Calu3 (cell line): Measurements from ENCODE around the gene TAGLN2. TPM values are rescaled to one million over a fixed set of nuclear protein-coding genes. Genes with fewer than 3 reads are reported as not detected.

ENCODE experiments used
- BruUV-seq: library from RNA; stranded (reverse); fragments of 400-500 nt; replicated peaks from 2 replicates; lab custom pipeline; 2021; lab: Mats Ljungman, UMichigan
- CTCF ChIA-PET: fragments of 300-600 bp; sonication (Branson Sonifier 250); formaldehyde crosslinking; loops from one replicate; lab custom pipeline; 2022; ENCODE audit warnings: antibody characterized with exemption; lab: Charles Lee
- DNase-seq: peaks from one replicate; pipeline ENCODE4 v3.0.0; 2022
- H3K27ac Mint-ChIP-seq: one replicate; pipeline ENCODE4 v1.8.0; 2022; ENCODE audit warnings: mixed read lengths; ENCODE audit not compliant: unreplicated experiment
- H3K27me3 Mint-ChIP-seq: one replicate; pipeline ENCODE4 v1.8.0; 2022; ENCODE audit warnings: mixed read lengths; ENCODE audit not compliant: unreplicated experiment
- H3K36me3 Mint-ChIP-seq: one replicate; pipeline ENCODE4 v1.8.0; 2022; ENCODE audit warnings: mild to moderate bottlenecking, moderate library complexity, mixed read lengths; ENCODE audit not compliant: insufficient read depth, unreplicated experiment
- H3K4me1 Mint-ChIP-seq: one replicate; pipeline ENCODE4 v1.8.0; 2022; ENCODE audit warnings: mild to moderate bottlenecking, low read depth, mixed read lengths; ENCODE audit not compliant: unreplicated experiment
- H3K4me3 Mint-ChIP-seq: one replicate; pipeline ENCODE4 v1.8.0; 2022; ENCODE audit warnings: mild to moderate bottlenecking, low read depth, moderate library complexity, mixed read lengths; ENCODE audit not compliant: unreplicated experiment
- H3K9me3 Mint-ChIP-seq: one replicate; pipeline ENCODE4 v1.8.0; 2022; ENCODE audit warnings: low read depth, mixed read lengths; ENCODE audit not compliant: unreplicated experiment
- CTCF ChIP-seq: fragments of 200-600 bp; IDR thresholded peaks from one replicate; pipeline ENCODE4 v1.8.0; 2022; ENCODE audit warnings: antibody characterized with exemption; ENCODE audit not compliant: unreplicated experiment
- intact Hi-C: fragments of 100-400 bp; cut with micrococcal nuclease; formaldehyde crosslinking; loops from one replicate; pipeline ENCODE4 v1.10.0; 2022; ENCODE audit not compliant: unreplicated experiment
- total RNA-seq: library from RNA; stranded (reverse); gene quantifications from 2 replicates; pipeline ENCODE4 v1.2.3, GENCODE V29; 2022

Gene TAGLN2
- total RNA-seq, 1 experiment from 2014 or later, result 708 TPM

GRCh38 chr1:159934136-159935039 lies 9.1 kb upstream of the TAGLN2 start:
- Mint-ChIP-seq H3K4me3 (no peak overlapping the region), H3K36me3 (peaks cover 6% of the 10 kb centered on the region), H3K9me3 (no peaks in the 10 kb centered on the region), H3K27ac (no peak overlapping the region), H3K4me1 (peaks cover 32% of the 10 kb centered on the region), H3K27me3 (no peaks in the 10 kb centered on the region)
- no peak for DNase-seq
- intact Hi-C loops, result loop anchor here (10.0 kb wide), 1 partner anchor 150 kb away; the partner anchor contains the start of gene KCNJ9
- TF ChIP-seq CTCF, result no peak
- BruUV-seq, result no TSS peak
- CTCF ChIA-PET, result interaction anchor here (0.5 to 4.8 kb wide), 3 partner anchors 71 to 213 kb away, joined by 3 to 20 read pairs (median 3); no protein-coding TSS in a partner anchor

GRCh38 chr1:159933347-159933746 lies 8.0 kb upstream of the TAGLN2 start:
- no peak for DNase-seq
- BruUV-seq, result no TSS peak

GRCh38 chr1:159932296-159933285 lies 7.3 kb upstream of the TAGLN2 start:
- Mint-ChIP-seq H3K9me3 (no peaks in the 10 kb centered on the region), H3K4me3 (no peak overlapping the region), H3K36me3 (peaks cover 6% of the 10 kb centered on the region), H3K27ac (no peak overlapping the region), H3K27me3 (no peaks in the 10 kb centered on the region), H3K4me1 (peaks cover 23% of the 10 kb centered on the region)
- CTCF ChIA-PET, result interaction anchor here (1.3 to 4.8 kb wide), 2 partner anchors 40 to 75 kb away, joined by 3 to 20 read pairs; no protein-coding TSS in a partner anchor
- TF ChIP-seq CTCF, result no peak
- BruUV-seq, result no TSS peak
- intact Hi-C loops, result loop anchor here (10.0 kb wide), 1 partner anchor 152 kb away; the partner anchor contains the start of gene KCNJ9
- DNase-seq, result no peak

More at GRCh38 chr1:159933347-159933746, 8.0 kb upstream of the TAGLN2 start:
- H3K4me1 Mint-ChIP-seq, result peaks cover 23% of the 10 kb centered on the region
- H3K27me3 Mint-ChIP-seq, result no peaks in the 10 kb centered on the region
- H3K4me3 Mint-ChIP-seq, result no peak overlapping the region
- peaks cover 6% of the 10 kb centered on the region for H3K36me3 Mint-ChIP-seq
- TF ChIP-seq CTCF, result no peak
- intact Hi-C loops, result loop anchor here (10.0 kb wide), 1 partner anchor 151 kb away; the partner anchor contains the start of gene KCNJ9
- CTCF ChIA-PET, result interaction anchor here (1.3 to 4.8 kb wide), 2 partner anchors 41 to 75 kb away, joined by 3 to 20 read pairs; no protein-coding TSS in a partner anchor
- H3K27ac Mint-ChIP-seq, result no peak overlapping the region
- no peaks in the 10 kb centered on the region for H3K9me3 Mint-ChIP-seq

GRCh38 chr1:159931795-159932173 lies 6.5 kb upstream of the TAGLN2 start:
- CTCF ChIA-PET, result interaction anchor here (4.8 kb wide), 1 partner anchor 76 kb away, joined by 20 read pairs; no protein-coding TSS in a partner anchor

More at GRCh38 chr1:159931795-159932173, 6.5 kb upstream of the TAGLN2 start:
- no peaks in the 10 kb centered on the region for H3K27me3 Mint-ChIP-seq
- H3K9me3 Mint-ChIP-seq, result no peaks in the 10 kb centered on the region
- peaks cover 22% of the 10 kb centered on the region for H3K4me1 Mint-ChIP-seq
- no peak for DNase-seq
- TF ChIP-seq CTCF, result no peak
- H3K36me3 Mint-ChIP-seq, result peaks cover 6% of the 10 kb centered on the region
- no TSS peak for BruUV-seq
- no peak overlapping the region for H3K27ac Mint-ChIP-seq
- intact Hi-C loops, result loop anchor here (10.0 kb wide), 1 partner anchor 153 kb away; the partner anchor contains the start of gene KCNJ9
- no peak overlapping the region for H3K4me3 Mint-ChIP-seq
